K562 (cell line): Measurements from ENCODE around the gene ZNF740. TPM values are rescaled to one million over a fixed set of nuclear protein-coding genes. Genes with fewer than 3 reads are reported as not detected.
A peak's percentile ranks its signal among the peaks of the same experiment; 100 is the strongest.

ENCODE experiments used
- CREB3L1 ChIP-seq: fragments of 450-650 bp; IDR thresholded peaks from 2 replicates; pipeline ENCODE4 v1.6.1; 2014; ENCODE audit warnings: low read depth, mild to moderate bottlenecking, moderate library complexity, borderline replicate concordance
- MED1 ChIP-seq: sonication (generic); formaldehyde crosslinking; IDR thresholded peaks from 2 replicates; pipeline ENCODE4 v1.8.1; 2023; ENCODE audit warnings: missing genetic modification reagents, borderline replicate concordance
- PATZ1 ChIP-seq: fragments of 250-450 bp; sonication (Bioruptor Pico); IDR thresholded peaks from 2 replicates; pipeline ENCODE4 v1.5.0; 2020; ENCODE audit warnings: mild to moderate bottlenecking, borderline replicate concordance
- PPARD ChIP-seq: fragments of 250-450 bp; sonication (Bioruptor Pico); IDR thresholded peaks from 2 replicates; pipeline ENCODE4 v1.8.0; 2022; ENCODE audit warnings: inconsistent platforms, mild to moderate bottlenecking, moderate library complexity
- PRPF4 ChIP-seq: fragments of 200-400 bp; formaldehyde crosslinking; IDR thresholded peaks from one replicate; pipeline ENCODE4 v1.6.1; 2017; ENCODE audit warnings: low read length, low read depth, mild to moderate bottlenecking; ENCODE audit not compliant: insufficient read depth, poor library complexity, severe bottlenecking
- TRIM28 ChIP-seq: fragments of 450-650 bp; IDR thresholded peaks from 2 replicates; pipeline ENCODE4 v1.6.1; 2017
- ZBTB2 ChIP-seq: fragments of 450-650 bp; IDR thresholded peaks from 2 replicates; pipeline ENCODE4 v1.6.1; 2016; ENCODE audit warnings: antibody characterized with exemption
- ZBTB40 ChIP-seq, 2 experiments: fragments of 450-650 bp in 1 of 2; sonication (generic) in 1 of 2; formaldehyde crosslinking in 1 of 2; IDR thresholded peaks; 2 replicates each; pipeline versions ENCODE4 v1.7.1 to v1.9.0; 2016 to 2022; ENCODE audit warnings: inconsistent platforms in 1 of 2, mild to moderate bottlenecking in 1 of 2, missing genetic modification reagents in 1 of 2
- ZNF133 ChIP-seq: fragments of 250-450 bp; sonication (Bioruptor Pico); IDR thresholded peaks from 2 replicates; pipeline ENCODE4 v1.4.0; 2020; ENCODE audit warnings: mild to moderate bottlenecking
- ZNF165 ChIP-seq: fragments of 250-450 bp; sonication (Bioruptor Pico); IDR thresholded peaks from 2 replicates; pipeline ENCODE4 v1.4.0; 2020; ENCODE audit warnings: borderline replicate concordance
- polyA plus RNA-seq, 8 experiments: library from polyadenylated mRNA; depleted of rRNA in 4 of 8; stranded (reverse) in 5 of 8; unstranded in 3 of 8; fragments of >200 nt; fragmentation: Nextera tagmentation in 2 of 8; fragmentation: Illumina TruSeq in 1 of 8; extraction: Ambion mirVana in 2 of 8; extraction: Trizol in 1 of 8; gene quantifications; 2 replicates each; pipeline versions ENCODE4 v1.2.1 to v1.2.3, GENCODE V29; 2011 to 2014; ENCODE audit warnings: inconsistent platforms in 1 of 8, missing spikeins in 1 of 8
- total RNA-seq, 7 experiments: library from RNA; depleted of rRNA in 6 of 7; stranded (reverse); fragments of >200 nt in 6 of 7; fragmentation: Illumina TruSeq in 2 of 7; extraction: Trizol in 2 of 7; gene quantifications; 2 replicates each; pipeline versions ENCODE4 v1.2.1 to v1.2.3, GENCODE V29; 2011 to 2021; ENCODE audit warnings: low replicate concordance in 1 of 7

Gene ZNF740
- total and polyA plus RNA-seq, 9 of the 15 experiments (the other 6 are each of a cell fraction or from before 2014, with no cell fraction given) = 0.57 to 46.4 (median 18.6) TPM

- TF ChIP-seq PATZ1 (CRISPR knock-in tag) = no peak
- TF ChIP-seq PPARD (CRISPR knock-in tag) = no peak
- no peak for TF ChIP-seq ZBTB2
- TF ChIP-seq MED1 (CRISPR knock-in tag) = no peak
- TF ChIP-seq ZNF133 (CRISPR knock-in tag) = no peak
- no peak for TF ChIP-seq PRPF4
- TF ChIP-seq ZBTB40 (IDR thresholded peaks at IDR 0.05) = no peak
- TF ChIP-seq ZBTB40 (CRISPR knock-in tag; IDR thresholded peaks at IDR 0.05) = no peak
- no peak for TF ChIP-seq ZNF165 (CRISPR knock-in tag)
- TF ChIP-seq CREB3L1 = peak; percentile 23; the same call in 1 of the 2 replicates
- TF ChIP-seq TRIM28 = no peak
Observed at GRCh38 chr12:53180931-53181645, 566 bp downstream of the ZNF740 start (continued).
